ENCODE measurements around the gene RAD18.

Gene RAD18

GRCh38 chr3:8856721-8857120 is 106.6 kb downstream of the RAD18 start:
- no peak for DNase-seq

GRCh38 chr3:8856071-8856470 is 107.2 kb downstream of the RAD18 start:
- DNase-seq: no peak

GRCh38 chr3:8854656-8855055 is 108.6 kb downstream of the RAD18 start:
- no peak for DNase-seq

GRCh38 chr3:8853081-8853480 is 110.2 kb downstream of the RAD18 start:
- DNase-seq: no peak

- DNase-seq: no peak
These were observed 110.8 kb downstream of the RAD18 start for GRCh38 chr3:8852511-8852910.

GRCh38 chr3:8851703-8852102 is 111.6 kb downstream of the RAD18 start:
- no peak for DNase-seq

- no peak for DNase-seq
These were observed 114.6 kb downstream of the RAD18 start for GRCh38 chr3:8848696-8849131.

GRCh38 chr3:8847317-8847716 is 116.0 kb downstream of the RAD18 start:
- DNase-seq: no peak

GRCh38 chr3:8846176-8846575 is 117.1 kb downstream of the RAD18 start:
- no peak for DNase-seq

- no peak for DNase-seq
These were observed 117.6 kb downstream of the RAD18 start for GRCh38 chr3:8845641-8846040.

- DNase-seq: no peak
These were observed 119.9 kb downstream of the RAD18 start for GRCh38 chr3:8843347-8843746.

- no peak for DNase-seq
These were observed 121.0 kb downstream of the RAD18 start for GRCh38 chr3:8842293-8842692.

GRCh38 chr3:8841472-8841871 is 121.8 kb downstream of the RAD18 start:
- DNase-seq: no peak

- no peak for DNase-seq
These were observed 122.7 kb downstream of the RAD18 start for GRCh38 chr3:8840556-8840955.

GRCh38 chr3:8839607-8840325 is 123.5 kb downstream of the RAD18 start:
- DNase-seq: no peak

- no peak for DNase-seq
These were observed 124.4 kb downstream of the RAD18 start for GRCh38 chr3:8838765-8839423.

- DNase-seq: no peak
These were observed 125.0 kb downstream of the RAD18 start for GRCh38 chr3:8838234-8838633.

- DNase-seq: no peak
These were observed 126.1 kb downstream of the RAD18 start for GRCh38 chr3:8837162-8837561.

GRCh38 chr3:8836096-8836495 is 127.2 kb downstream of the RAD18 start:
- DNase-seq: no peak

GRCh38 chr3:8835385-8835784 is 127.9 kb downstream of the RAD18 start:
- no peak for DNase-seq

GRCh38 chr3:8834974-8835373 is 128.3 kb downstream of the RAD18 start:
- no peak for DNase-seq

GRCh38 chr3:8827641-8828040 is 135.6 kb downstream of the RAD18 start:
- DNase-seq: no peak
